Left ventricle myocardium inferior (tissue), 1 donor: ENCODE data around the gene HDAC4. TPM values are rescaled to one million over a fixed set of nuclear protein-coding genes. Genes with fewer than 3 reads are reported as not detected.

Source experiments
- DNase-seq: peaks from one replicate; pipeline ENCODE4 v3.0.0-alpha.2; 2020
- H3K27ac ChIP-seq: fragments of 200-600 bp; replicated peaks from 2 replicates; pipeline ENCODE4 v1.8.0; 2021
- H3K27me3 ChIP-seq: fragments of 200-600 bp; 2 replicates; pipeline ENCODE4 v1.8.0; 2021; ENCODE audit warnings: low read depth
- H3K36me3 ChIP-seq: fragments of 200-600 bp; 2 replicates; pipeline ENCODE4 v1.8.0; 2021
- H3K4me1 ChIP-seq: fragments of 200-600 bp; 2 replicates; pipeline ENCODE4 v1.8.0; 2021
- H3K4me3 ChIP-seq: fragments of 200-600 bp; 2 replicates; pipeline ENCODE4 v1.8.0; 2021; ENCODE audit warnings: mild to moderate bottlenecking, moderate library complexity
- H3K9me3 ChIP-seq: fragments of 200-600 bp; replicated peaks from 2 replicates; pipeline ENCODE4 v1.8.0; 2021
- CTCF ChIP-seq: fragments of 200-600 bp; IDR thresholded peaks from 2 replicates; pipeline ENCODE4 v1.8.0; 2021; ENCODE audit warnings: antibody characterized with exemption, mild to moderate bottlenecking, borderline replicate concordance
- intact Hi-C: fragments of 100-400 bp; cut with micrococcal nuclease; formaldehyde crosslinking; loops from one replicate; pipeline ENCODE4 v1.11.0; 2022
- total RNA-seq: library from RNA; stranded (reverse); fragmentation: NEBNext Ultra II Directional; extraction: Animal tissue kit (Norgen Biotek cat#: 25700); gene quantifications from one replicate; pipeline ENCODE4 v1.2.1, GENCODE V29; 2021
- donor health status: DM: no; HTN: yes; CAD: no; lungs with severe emphysema.

HDAC4 gene
- total RNA-seq, 1 donor from 2014 or later, result 23.9 TPM

- intact Hi-C loops, result loop anchor here (10.0 kb wide), 1 partner anchor 67 kb away; no protein-coding TSS in a partner anchor
- Histone ChIP-seq H3K36me3 (no peaks in the 10 kb centered on the region), H3K4me3 (peak overlapping the region; percentile 38), H3K9me3 (no peaks in the 10 kb centered on the region), H3K4me1 (peaks cover 73% of the 10 kb centered on the region), H3K27me3 (no peaks in the 10 kb centered on the region), H3K27ac (peak overlapping the region; percentile 95)
- no peak for TF ChIP-seq CTCF
- no peak for DNase-seq
Observed at GRCh38 chr2:239327536-239328350, 73.1 kb downstream of the HDAC4 start.

GRCh38 chr2:239326831-239327535, 73.8 kb downstream of the HDAC4 start:
- no peak for DNase-seq
- H3K4me1 ChIP-seq, result peaks cover 76% of the 10 kb centered on the region
- intact Hi-C loops, result loop anchor here (10.0 kb wide), 1 partner anchor 68 kb away; no protein-coding TSS in a partner anchor
- TF ChIP-seq CTCF, result no peak
- H3K4me3 ChIP-seq, result no peak overlapping the region
- no peaks in the 10 kb centered on the region for H3K27me3 ChIP-seq
- H3K9me3 ChIP-seq, result no peaks in the 10 kb centered on the region
- H3K27ac ChIP-seq, result peak overlapping the region; percentile 95
- no peaks in the 10 kb centered on the region for H3K36me3 ChIP-seq

GRCh38 chr2:239324456-239324855, 76.4 kb downstream of the HDAC4 start:
- no peak for TF ChIP-seq CTCF
- H3K27me3 ChIP-seq, result no peaks in the 10 kb centered on the region
- peak overlapping the region; percentile 95 for H3K27ac ChIP-seq
- intact Hi-C loops, result loop anchor here (10.0 kb wide), 1 partner anchor 70 kb away; no protein-coding TSS in a partner anchor
- H3K4me3 ChIP-seq, result no peak overlapping the region
- H3K9me3 ChIP-seq, result no peaks in the 10 kb centered on the region
- no peaks in the 10 kb centered on the region for H3K36me3 ChIP-seq
- DNase-seq, result no peak
- peaks cover 64% of the 10 kb centered on the region for H3K4me1 ChIP-seq

- intact Hi-C loops, result loop anchor here (10.0 kb wide), 1 partner anchor 71 kb away; no protein-coding TSS in a partner anchor
- H3K4me1 ChIP-seq, result peaks cover 64% of the 10 kb centered on the region
- H3K4me3 ChIP-seq, result no peak overlapping the region
- no peak overlapping the region for H3K27ac ChIP-seq
- no peaks in the 10 kb centered on the region for H3K36me3 ChIP-seq
- no peak for TF ChIP-seq CTCF
- H3K27me3 ChIP-seq, result no peaks in the 10 kb centered on the region
- H3K9me3 ChIP-seq, result no peaks in the 10 kb centered on the region
- no peak for DNase-seq
Observed at GRCh38 chr2:239323447-239323846, 77.4 kb downstream of the HDAC4 start.

GRCh38 chr2:239322416-239323086, 78.3 kb downstream of the HDAC4 start:
- peak overlapping the region; percentile 23 for H3K27ac ChIP-seq
- H3K4me3 ChIP-seq, result no peak overlapping the region
- no peaks in the 10 kb centered on the region for H3K27me3 ChIP-seq
- TF ChIP-seq CTCF, result no peak
- H3K36me3 ChIP-seq, result no peaks in the 10 kb centered on the region
- H3K9me3 ChIP-seq, result no peaks in the 10 kb centered on the region
- no peak for DNase-seq
- peaks cover 64% of the 10 kb centered on the region for H3K4me1 ChIP-seq
- intact Hi-C loops, result loop anchor here (10.0 kb wide), 1 partner anchor 72 kb away; no protein-coding TSS in a partner anchor
